GM23338 (cell line): Measurements from ENCODE around the gene DTNB. TPM values are rescaled to one million over a fixed set of nuclear protein-coding genes. Genes with fewer than 3 reads are reported as not detected.

Experiments
- ATAC-seq: fragments of 200-7000 bp; cut with Tn5 transposase; 3 replicates; pipeline ENCODE4 v1.9.1; 2020
- DNase-seq: peaks from one replicate; pipeline ENCODE4 v3.0.0-alpha.2; 2015; ENCODE audit warnings: low spot score
- H2AFZ ChIP-seq: fragments of 200-600 bp; sonication (generic); 2 replicates; pipeline ENCODE4 v1.8.0; 2016; ENCODE audit warnings: antibody characterized with exemption, mild to moderate bottlenecking, moderate library complexity
- H3F3A ChIP-seq: fragments of 200-600 bp; sonication (generic); replicated peaks from 2 replicates; pipeline ENCODE4 v1.8.0; 2017; ENCODE audit warnings: antibody characterized with exemption, mixed run types, low read depth
- H3K27ac ChIP-seq: fragments of 200-600 bp; sonication (generic); 2 replicates; pipeline ENCODE4 v1.6.1; 2016; ENCODE audit warnings: low read depth
- H3K27me3 ChIP-seq: fragments of 200-600 bp; sonication (generic); 2 replicates; pipeline ENCODE4 v1.8.0; 2016; ENCODE audit warnings: mild to moderate bottlenecking, mixed run types, moderate library complexity; ENCODE audit not compliant: insufficient read depth
- H3K36me3 ChIP-seq: fragments of 200-600 bp; sonication (generic); 2 replicates; pipeline ENCODE4 v1.8.0; 2016; ENCODE audit warnings: mild to moderate bottlenecking; ENCODE audit not compliant: insufficient read depth
- H3K4me1 ChIP-seq: fragments of 200-600 bp; sonication (generic); 2 replicates; pipeline ENCODE4 v1.8.0; 2016; ENCODE audit warnings: mild to moderate bottlenecking, moderate library complexity; ENCODE audit not compliant: insufficient read depth
- H3K4me2 ChIP-seq: fragments of 200-600 bp; sonication (generic); 2 replicates; pipeline ENCODE4 v1.7.1; 2017; ENCODE audit warnings: mixed run types
- H3K4me3 ChIP-seq: fragments of 200-600 bp; sonication (generic); 2 replicates; pipeline ENCODE4 v1.6.1; 2016; ENCODE audit warnings: mixed run types
- H3K79me2 ChIP-seq: fragments of 200-600 bp; sonication (generic); replicated peaks from 2 replicates; pipeline ENCODE4 v1.8.0; 2017; ENCODE audit warnings: mild to moderate bottlenecking; ENCODE audit not compliant: insufficient read depth
- H3K9me2 ChIP-seq: fragments of 200-600 bp; sonication (generic); 2 replicates; pipeline ENCODE4 v1.8.0; 2017; ENCODE audit not compliant: insufficient read depth
- H4K20me1 ChIP-seq: fragments of 200-600 bp; sonication (generic); replicated peaks from 2 replicates; pipeline ENCODE4 v1.8.0; 2017; ENCODE audit warnings: mild to moderate bottlenecking; ENCODE audit not compliant: insufficient read depth
- H3K27ac Mint-ChIP-seq: 2 replicates; pipeline ENCODE4 v1.8.0; 2020; ENCODE audit warnings: inconsistent platforms, mild to moderate bottlenecking, moderate library complexity, mixed read lengths
- H3K27me3 Mint-ChIP-seq: 3 replicates; pipeline ENCODE4 v1.8.0; 2022; ENCODE audit warnings: low read depth, mild to moderate bottlenecking, moderate library complexity, mixed read lengths, inconsistent platforms; ENCODE audit not compliant: insufficient read depth, poor library complexity
- H3K36me3 Mint-ChIP-seq: 3 replicates; pipeline ENCODE4 v1.8.0; 2021; ENCODE audit warnings: low read depth, mild to moderate bottlenecking, inconsistent platforms, moderate library complexity, mixed read lengths
- H3K4me1 Mint-ChIP-seq: 3 replicates; pipeline ENCODE4 v1.8.0; 2020; ENCODE audit warnings: mild to moderate bottlenecking, inconsistent platforms, mixed read lengths
- H3K4me3 Mint-ChIP-seq: 3 replicates; pipeline ENCODE4 v1.8.0; 2021; ENCODE audit warnings: moderate library complexity, mild to moderate bottlenecking, inconsistent platforms, mixed read lengths
- H3K9me3 Mint-ChIP-seq: 3 replicates; pipeline ENCODE4 v1.8.0; 2020; ENCODE audit warnings: moderate library complexity, mild to moderate bottlenecking, inconsistent platforms, mixed read lengths
- CREB1 ChIP-seq: fragments of 250-450 bp; sonication (Bioruptor Pico); IDR thresholded peaks from 2 replicates; pipeline ENCODE4 v1.5.0; 2020; ENCODE audit warnings: low read depth, mild to moderate bottlenecking, moderate library complexity
- EZH2 ChIP-seq: fragments of 200-600 bp; sonication (generic); IDR thresholded peaks from one replicate; pipeline ENCODE4 v1.8.0; 2017; ENCODE audit warnings: antibody characterized with exemption, mild to moderate bottlenecking, low read depth; ENCODE audit not compliant: unreplicated experiment
- JUNB ChIP-seq: IDR thresholded peaks from one replicate; pipeline ENCODE4 v1.6.1; 2016; ENCODE audit warnings: antibody characterized with exemption; ENCODE audit not compliant: unreplicated experiment
- NANOG ChIP-seq: IDR thresholded peaks from 2 replicates; pipeline ENCODE4 v1.6.1; 2016; ENCODE audit warnings: antibody characterized with exemption, borderline replicate concordance
- POLR2AphosphoS5 ChIP-seq: IDR thresholded peaks from 2 replicates; pipeline ENCODE4 v1.6.1; 2016; ENCODE audit warnings: antibody characterized with exemption, low read depth
- STAT1 ChIP-seq: IDR thresholded peaks from one replicate; pipeline ENCODE4 v1.6.1; 2016; ENCODE audit warnings: antibody characterized with exemption; ENCODE audit not compliant: unreplicated experiment
- ZNF114 ChIP-seq: fragments of 250-450 bp; sonication (Bioruptor Pico); IDR thresholded peaks from 2 replicates; pipeline ENCODE4 v1.5.0; 2020; ENCODE audit warnings: mild to moderate bottlenecking, moderate library complexity
- ZNF331 ChIP-seq: fragments of 250-450 bp; sonication (Bioruptor Pico); IDR thresholded peaks from 2 replicates; pipeline ENCODE4 v1.5.0; 2020; ENCODE audit warnings: low read depth, mild to moderate bottlenecking, moderate library complexity
- polyA plus RNA-seq: library from polyadenylated mRNA; unstranded; fragments of >200 nt; fragmentation: Nextera tagmentation; extraction: Ambion mirVana; gene quantifications from 2 replicates; pipeline ENCODE4 v1.2.1, GENCODE V29; 2016
- total RNA-seq: library from RNA; depleted of rRNA; stranded (reverse); fragments of >200 nt; shearing (Covaris generic); gene quantifications from 2 replicates; pipeline ENCODE4 v1.2.3, GENCODE V29; 2014
- TF ChIP-seq, protein P1 (sequence below): IDR thresholded peaks from 2 replicates; pipeline ENCODE4 v1.6.1; 2016; ENCODE audit warnings: antibody characterized with exemption
- TF ChIP-seq, protein P2 (sequence below), 2 experiments: fragments of 200-600 bp in 1 of 2; sonication (generic) in 1 of 2; conservative IDR thresholded peaks; 2 replicates each; pipeline versions ENCODE4 v1.5.1 to v1.6.1; 2016 to 2017; ENCODE audit warnings: antibody characterized with exemption in 2 of 2, low read depth in 2 of 2, mild to moderate bottlenecking in 2 of 2, moderate library complexity in 1 of 2
- TF ChIP-seq, protein P3 (sequence below): IDR thresholded peaks from one replicate; pipeline ENCODE4 v1.6.1; 2018; ENCODE audit warnings: antibody characterized with exemption; ENCODE audit not compliant: unreplicated experiment

DTNB gene
- total and polyA plus RNA-seq, 2 experiments from 2014 or later = 22.1 to 29.4 TPM

DNA sequence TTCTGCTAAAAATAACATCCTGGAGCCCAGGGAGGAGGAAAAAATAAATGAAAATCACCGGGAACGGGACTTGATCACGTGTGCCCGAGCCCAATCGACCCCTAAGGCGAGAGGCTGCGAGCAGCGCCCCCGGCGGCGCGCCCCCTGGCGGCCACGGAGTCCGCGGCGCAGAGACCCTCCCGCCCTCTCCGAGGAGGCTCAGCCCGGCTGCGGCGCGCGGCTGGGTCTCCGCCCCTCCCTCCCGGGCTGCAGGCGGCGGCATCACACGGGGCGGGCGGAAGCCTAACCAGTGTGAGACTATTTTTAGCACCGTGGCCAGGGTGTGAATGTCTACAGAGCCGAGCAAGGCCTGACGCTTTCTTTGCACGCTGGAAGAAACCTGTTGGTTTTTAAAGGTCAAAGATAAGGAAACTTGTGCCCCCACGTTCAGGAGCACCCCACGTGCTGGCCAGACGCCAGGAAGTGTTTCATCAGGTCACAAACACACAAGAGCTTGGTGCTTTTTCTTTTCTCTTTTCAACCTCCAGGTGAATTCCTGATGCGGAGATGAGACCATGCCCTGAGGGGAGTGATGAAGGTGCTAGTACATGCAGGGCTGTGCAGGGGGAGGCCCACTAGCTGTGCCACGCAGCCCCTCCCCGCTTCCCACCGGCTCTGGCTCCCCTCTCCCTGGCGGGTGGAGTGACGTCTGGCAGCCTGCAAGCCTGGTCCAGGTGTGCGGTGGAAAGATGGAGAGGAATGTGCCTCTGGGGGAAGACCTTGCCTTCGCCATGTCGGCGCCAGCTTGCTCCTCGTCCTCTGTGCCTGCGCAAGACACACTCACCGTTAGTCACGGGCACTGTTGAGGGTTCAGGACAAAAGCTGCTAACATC lies 296.4 kb downstream of the DTNB start:
- H3K4me3 ChIP-seq = peak overlapping the region; percentile 46
- Mint-ChIP-seq H3K27me3 (peaks cover 18% of the 10 kb centered on the region), H3K4me3 (peak overlapping the region; percentile 67), H3K4me1 (peaks cover 20% of the 10 kb centered on the region), H3K9me3 (peaks cover 6% of the 10 kb centered on the region; the same call in 2 of the 3 replicates), H3K27ac (peak overlapping the region; percentile 92), H3K36me3 (peaks cover 3% of the 10 kb centered on the region)
- no peaks in the 10 kb centered on the region for H3K36me3 ChIP-seq
- H3F3A ChIP-seq = peaks cover 5% of the 10 kb centered on the region; the same call in 1 of the 2 replicates
- H3K9me2 ChIP-seq = no peaks in the 10 kb centered on the region
- TF ChIP-seq JUNB (no peak), POLR2AphosphoS5 (peak; percentile 30; the same call in 1 of the 2 replicates)
- TF ChIP-seq, protein P1, sequence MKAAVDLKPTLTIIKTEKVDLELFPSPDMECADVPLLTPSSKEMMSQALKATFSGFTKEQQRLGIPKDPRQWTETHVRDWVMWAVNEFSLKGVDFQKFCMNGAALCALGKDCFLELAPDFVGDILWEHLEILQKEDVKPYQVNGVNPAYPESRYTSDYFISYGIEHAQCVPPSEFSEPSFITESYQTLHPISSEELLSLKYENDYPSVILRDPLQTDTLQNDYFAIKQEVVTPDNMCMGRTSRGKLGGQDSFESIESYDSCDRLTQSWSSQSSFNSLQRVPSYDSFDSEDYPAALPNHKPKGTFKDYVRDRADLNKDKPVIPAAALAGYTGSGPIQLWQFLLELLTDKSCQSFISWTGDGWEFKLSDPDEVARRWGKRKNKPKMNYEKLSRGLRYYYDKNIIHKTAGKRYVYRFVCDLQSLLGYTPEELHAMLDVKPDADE = no peak
- TF ChIP-seq, protein P2, sequence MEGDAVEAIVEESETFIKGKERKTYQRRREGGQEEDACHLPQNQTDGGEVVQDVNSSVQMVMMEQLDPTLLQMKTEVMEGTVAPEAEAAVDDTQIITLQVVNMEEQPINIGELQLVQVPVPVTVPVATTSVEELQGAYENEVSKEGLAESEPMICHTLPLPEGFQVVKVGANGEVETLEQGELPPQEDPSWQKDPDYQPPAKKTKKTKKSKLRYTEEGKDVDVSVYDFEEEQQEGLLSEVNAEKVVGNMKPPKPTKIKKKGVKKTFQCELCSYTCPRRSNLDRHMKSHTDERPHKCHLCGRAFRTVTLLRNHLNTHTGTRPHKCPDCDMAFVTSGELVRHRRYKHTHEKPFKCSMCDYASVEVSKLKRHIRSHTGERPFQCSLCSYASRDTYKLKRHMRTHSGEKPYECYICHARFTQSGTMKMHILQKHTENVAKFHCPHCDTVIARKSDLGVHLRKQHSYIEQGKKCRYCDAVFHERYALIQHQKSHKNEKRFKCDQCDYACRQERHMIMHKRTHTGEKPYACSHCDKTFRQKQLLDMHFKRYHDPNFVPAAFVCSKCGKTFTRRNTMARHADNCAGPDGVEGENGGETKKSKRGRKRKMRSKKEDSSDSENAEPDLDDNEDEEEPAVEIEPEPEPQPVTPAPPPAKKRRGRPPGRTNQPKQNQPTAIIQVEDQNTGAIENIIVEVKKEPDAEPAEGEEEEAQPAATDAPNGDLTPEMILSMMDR (conservative IDR thresholded peaks at IDR 0.05; ENCODE audit: low read depth in 2 of 2) = peak; percentile 84 to 94
- peaks cover 11% of the 10 kb centered on the region for H3K4me1 ChIP-seq
- peak; percentile 95 for ATAC-seq
- no peaks in the 10 kb centered on the region for H3K27me3 ChIP-seq
- H3K4me2 ChIP-seq = peak overlapping the region; percentile 74
- peak; percentile 95 for DNase-seq
- H4K20me1 ChIP-seq = no peaks in the 10 kb centered on the region
- H3K79me2 ChIP-seq = no peaks in the 10 kb centered on the region
- H3K27ac ChIP-seq = peak overlapping the region; percentile 89
- peak overlapping the region; percentile 88 for H2AFZ ChIP-seq

DNA sequence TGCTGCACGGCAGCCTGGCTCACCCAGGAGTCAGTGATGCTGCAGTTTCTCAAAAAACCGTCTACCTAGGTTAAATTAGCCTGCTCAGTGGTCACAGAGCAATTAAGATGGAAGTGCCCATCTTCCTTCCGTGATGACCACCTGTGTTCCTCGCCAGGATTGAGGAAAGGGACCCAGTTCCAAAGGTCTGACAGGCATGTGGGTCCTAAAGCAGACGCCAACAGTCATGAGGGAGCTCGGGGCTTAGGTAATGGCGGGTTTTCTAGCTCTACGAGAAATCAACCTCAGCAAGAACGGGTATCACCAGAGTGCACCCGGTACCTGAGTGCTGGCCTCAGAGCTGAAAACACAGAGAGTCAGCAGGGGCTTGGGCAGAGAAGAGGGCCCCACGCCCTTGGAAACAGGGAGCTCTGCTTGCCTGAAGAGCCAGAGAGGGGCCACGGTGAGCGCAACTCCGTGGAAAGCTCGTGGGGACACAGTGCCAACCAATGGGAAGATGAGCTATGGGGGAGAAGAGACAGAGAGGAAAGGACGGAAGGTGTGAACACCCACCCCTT lies 297.3 kb downstream of the DTNB start:
- TF ChIP-seq JUNB (no peak), NANOG (no peak), CREB1 (no peak), STAT1 (no peak), POLR2AphosphoS5 (no peak), ZNF331 (CRISPR knock-in tag) (no peak), EZH2 (no peak), ZNF114 (CRISPR knock-in tag) (no peak)
- TF ChIP-seq, protein P3, sequence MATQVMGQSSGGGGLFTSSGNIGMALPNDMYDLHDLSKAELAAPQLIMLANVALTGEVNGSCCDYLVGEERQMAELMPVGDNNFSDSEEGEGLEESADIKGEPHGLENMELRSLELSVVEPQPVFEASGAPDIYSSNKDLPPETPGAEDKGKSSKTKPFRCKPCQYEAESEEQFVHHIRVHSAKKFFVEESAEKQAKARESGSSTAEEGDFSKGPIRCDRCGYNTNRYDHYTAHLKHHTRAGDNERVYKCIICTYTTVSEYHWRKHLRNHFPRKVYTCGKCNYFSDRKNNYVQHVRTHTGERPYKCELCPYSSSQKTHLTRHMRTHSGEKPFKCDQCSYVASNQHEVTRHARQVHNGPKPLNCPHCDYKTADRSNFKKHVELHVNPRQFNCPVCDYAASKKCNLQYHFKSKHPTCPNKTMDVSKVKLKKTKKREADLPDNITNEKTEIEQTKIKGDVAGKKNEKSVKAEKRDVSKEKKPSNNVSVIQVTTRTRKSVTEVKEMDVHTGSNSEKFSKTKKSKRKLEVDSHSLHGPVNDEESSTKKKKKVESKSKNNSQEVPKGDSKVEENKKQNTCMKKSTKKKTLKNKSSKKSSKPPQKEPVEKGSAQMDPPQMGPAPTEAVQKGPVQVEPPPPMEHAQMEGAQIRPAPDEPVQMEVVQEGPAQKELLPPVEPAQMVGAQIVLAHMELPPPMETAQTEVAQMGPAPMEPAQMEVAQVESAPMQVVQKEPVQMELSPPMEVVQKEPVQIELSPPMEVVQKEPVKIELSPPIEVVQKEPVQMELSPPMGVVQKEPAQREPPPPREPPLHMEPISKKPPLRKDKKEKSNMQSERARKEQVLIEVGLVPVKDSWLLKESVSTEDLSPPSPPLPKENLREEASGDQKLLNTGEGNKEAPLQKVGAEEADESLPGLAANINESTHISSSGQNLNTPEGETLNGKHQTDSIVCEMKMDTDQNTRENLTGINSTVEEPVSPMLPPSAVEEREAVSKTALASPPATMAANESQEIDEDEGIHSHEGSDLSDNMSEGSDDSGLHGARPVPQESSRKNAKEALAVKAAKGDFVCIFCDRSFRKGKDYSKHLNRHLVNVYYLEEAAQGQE = no peak
- TF ChIP-seq, protein P2 (conservative IDR thresholded peaks at IDR 0.05; ENCODE audit: low read depth in 2 of 2) = no peak
- ATAC-seq = no peak
- no peaks in the 10 kb centered on the region for H3K79me2 ChIP-seq
- H4K20me1 ChIP-seq = no peaks in the 10 kb centered on the region
- Mint-ChIP-seq H3K4me1 (peaks cover 24% of the 10 kb centered on the region), H3K27ac (no peak overlapping the region), H3K4me3 (peak overlapping the region; percentile 57; the same call in 2 of the 3 replicates), H3K36me3 (peaks cover 3% of the 10 kb centered on the region), H3K27me3 (peaks cover 22% of the 10 kb centered on the region), H3K9me3 (peaks cover 6% of the 10 kb centered on the region; the same call in 2 of the 3 replicates)
- peaks cover 11% of the 10 kb centered on the region for H3K4me1 ChIP-seq
- DNase-seq = no peak
- H3K9me2 ChIP-seq = no peaks in the 10 kb centered on the region
- no peaks in the 10 kb centered on the region for H3K36me3 ChIP-seq
- H3K4me2 ChIP-seq = peak overlapping the region; percentile 74
- H2AFZ ChIP-seq = peak overlapping the region; percentile 88; the same call in 1 of the 2 replicates
- no peak overlapping the region for H3K27ac ChIP-seq
- no peaks in the 10 kb centered on the region for H3K27me3 ChIP-seq
- peaks cover 5% of the 10 kb centered on the region; the same call in 1 of the 2 replicates for H3F3A ChIP-seq
- H3K4me3 ChIP-seq = peak overlapping the region; percentile 46
